ENCODE data around the gene ADARB1.

DNA sequence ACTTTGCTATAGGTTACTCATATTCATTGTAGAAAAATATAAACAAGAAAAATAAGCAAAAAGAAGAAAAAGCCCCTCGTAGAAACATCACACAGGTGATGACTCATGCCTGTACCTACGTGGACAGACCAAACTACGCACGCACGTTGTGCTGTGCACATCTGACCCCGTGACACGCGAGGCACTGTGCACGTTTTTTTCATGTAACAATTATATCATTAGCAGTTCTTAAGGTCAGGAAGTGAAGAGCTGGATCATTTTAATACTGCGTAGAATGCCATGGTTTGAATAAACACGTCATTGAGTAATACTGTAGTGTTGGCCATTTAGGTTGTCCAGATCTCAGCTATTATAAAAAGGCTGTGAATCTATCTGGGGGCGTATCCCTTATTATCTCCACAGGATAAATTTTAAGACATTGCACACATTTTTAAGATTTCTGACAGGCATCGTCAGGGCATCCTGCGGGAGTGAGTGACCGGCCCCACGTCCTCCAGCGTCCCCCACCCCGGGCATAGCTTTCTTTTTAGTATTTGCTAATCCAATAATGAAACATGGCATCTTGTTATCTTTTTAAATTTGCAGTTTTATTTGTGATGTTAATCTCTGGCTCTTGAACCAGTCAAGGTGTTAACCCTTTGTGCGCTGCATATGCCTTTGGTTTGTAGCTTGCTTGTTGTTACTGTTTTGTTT, 23.4 kb upstream of the ADARB1 start:
- TF ChIP-seq, protein P1, sequence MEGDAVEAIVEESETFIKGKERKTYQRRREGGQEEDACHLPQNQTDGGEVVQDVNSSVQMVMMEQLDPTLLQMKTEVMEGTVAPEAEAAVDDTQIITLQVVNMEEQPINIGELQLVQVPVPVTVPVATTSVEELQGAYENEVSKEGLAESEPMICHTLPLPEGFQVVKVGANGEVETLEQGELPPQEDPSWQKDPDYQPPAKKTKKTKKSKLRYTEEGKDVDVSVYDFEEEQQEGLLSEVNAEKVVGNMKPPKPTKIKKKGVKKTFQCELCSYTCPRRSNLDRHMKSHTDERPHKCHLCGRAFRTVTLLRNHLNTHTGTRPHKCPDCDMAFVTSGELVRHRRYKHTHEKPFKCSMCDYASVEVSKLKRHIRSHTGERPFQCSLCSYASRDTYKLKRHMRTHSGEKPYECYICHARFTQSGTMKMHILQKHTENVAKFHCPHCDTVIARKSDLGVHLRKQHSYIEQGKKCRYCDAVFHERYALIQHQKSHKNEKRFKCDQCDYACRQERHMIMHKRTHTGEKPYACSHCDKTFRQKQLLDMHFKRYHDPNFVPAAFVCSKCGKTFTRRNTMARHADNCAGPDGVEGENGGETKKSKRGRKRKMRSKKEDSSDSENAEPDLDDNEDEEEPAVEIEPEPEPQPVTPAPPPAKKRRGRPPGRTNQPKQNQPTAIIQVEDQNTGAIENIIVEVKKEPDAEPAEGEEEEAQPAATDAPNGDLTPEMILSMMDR (IDR thresholded peaks at IDR 0.05) = no peak
- no peak for TF ChIP-seq POLR2A (IDR thresholded peaks at IDR 0.05)

All from ovary (tissue), 3 donors.